GM12872 (cell line): Measurements from ENCODE around the gene TSPAN11.

Source experiments
- CTCF ChIP-seq: IDR thresholded peaks from 3 replicates; pipeline ENCODE4 v1.5.1; 2011; ENCODE audit warnings: low read depth, mild to moderate bottlenecking, low read length, moderate library complexity; ENCODE audit not compliant: insufficient read depth

TSPAN11 gene

GRCh38 chr12:31005256-31005943 is 78.9 kb downstream of the TSPAN11 start:
- no peak for TF ChIP-seq CTCF

- TF ChIP-seq CTCF: no peak
Measured at GRCh38 chr12:31005944-31006361, 79.4 kb downstream of the TSPAN11 start.

GRCh38 chr12:31006416-31007152 is 80.0 kb downstream of the TSPAN11 start:
- TF ChIP-seq CTCF: no peak

GRCh38 chr12:31007153-31007495 is 80.6 kb downstream of the TSPAN11 start:
- TF ChIP-seq CTCF: no peak

GRCh38 chr12:31007636-31008175 is 81.2 kb downstream of the TSPAN11 start:
- no peak for TF ChIP-seq CTCF

- no peak for TF ChIP-seq CTCF
Measured at GRCh38 chr12:31008241-31008761, 81.8 kb downstream of the TSPAN11 start.
